Fibroblast of skin of abdomen (primary cell): ENCODE measurements around the gene CSNK1A1. TPM values are rescaled to one million over a fixed set of nuclear protein-coding genes. Genes with fewer than 3 reads are reported as not detected.
A peak's percentile ranks its signal among the peaks of the same experiment; 100 is the strongest.
"Not testable (repeated sequence)": the region's sequence is repeated elsewhere in the genome, so short reads cannot be mapped to it uniquely, and the experiment has no call there.

ENCODE experiments used
- DNase-seq: peaks from one replicate; pipeline ENCODE4 v3.0.0-alpha.2; 2013
- polyA plus RNA-seq, 2 experiments: library from polyadenylated mRNA; unstranded; fragments of 120-200 nt; gene quantifications; one replicate each; pipeline ENCODE4 v1.2.1, GENCODE V29; 2013; ENCODE audit not compliant: insufficient read length in 2 of 2

Gene CSNK1A1
- 241 TPM for polyA plus RNA-seq (2013, experiment 1 of 2; ENCODE audit: insufficient read length)
- polyA plus RNA-seq (2013, experiment 2 of 2; ENCODE audit: insufficient read length), result 245 TPM

- peak; percentile 98 for DNase-seq
These were observed at the start of gene CSNK1A1 for GRCh38 chr5:149551227-149552037. Gene CSNK1A1 (minus strand): TSS chr5:149551439. CDS start chr5:149550964, 475 bp downstream.

- no peak for DNase-seq
These were observed 49.7 kb upstream of the CSNK1A1 start for GRCh38 chr5:149600932-149601331.

- DNase-seq, result no peak
These were observed 48.1 kb upstream of the CSNK1A1 start for GRCh38 chr5:149599375-149599774.

GRCh38 chr5:149598966-149599365 lies 47.7 kb upstream of the CSNK1A1 start:
- no peak for DNase-seq

- DNase-seq, result not testable (repeated sequence)
These were observed 47.0 kb upstream of the CSNK1A1 start for GRCh38 chr5:149598234-149598633.

- DNase-seq, result no peak
These were observed 46.4 kb upstream of the CSNK1A1 start for GRCh38 chr5:149597618-149598017.

- no peak for DNase-seq
These were observed 45.5 kb upstream of the CSNK1A1 start for GRCh38 chr5:149596712-149597111.

GRCh38 chr5:149595105-149595504 lies 43.9 kb upstream of the CSNK1A1 start:
- DNase-seq, result peak; percentile 28

GRCh38 chr5:149594206-149594895 lies 43.1 kb upstream of the CSNK1A1 start:
- no peak for DNase-seq

- no peak for DNase-seq
These were observed 42.1 kb upstream of the CSNK1A1 start for GRCh38 chr5:149593370-149593769.

- DNase-seq, result no peak
These were observed 37.7 kb upstream of the CSNK1A1 start for GRCh38 chr5:149588936-149589335.

GRCh38 chr5:149586708-149587318 lies 35.6 kb upstream of the CSNK1A1 start:
- DNase-seq, result no peak

GRCh38 chr5:149585910-149586309 lies 34.7 kb upstream of the CSNK1A1 start:
- DNase-seq, result no peak

GRCh38 chr5:149584121-149584520 lies 32.9 kb upstream of the CSNK1A1 start:
- DNase-seq, result no peak

- DNase-seq, result no peak
These were observed 32.2 kb upstream of the CSNK1A1 start for GRCh38 chr5:149583394-149583793.

- no peak for DNase-seq
These were observed 30.9 kb upstream of the CSNK1A1 start for GRCh38 chr5:149581931-149582768.

- peak; percentile 38 for DNase-seq
These were observed 30.1 kb upstream of the CSNK1A1 start, which contains the start of gene ARHGEF37 for GRCh38 chr5:149581192-149581861. Gene ARHGEF37 (plus strand): TSS chr5:149581498. CDS start chr5:149597770, 16,272 bp downstream.

- no peak for DNase-seq
These were observed 29.6 kb upstream of the CSNK1A1 start for GRCh38 chr5:149580808-149581191.

GRCh38 chr5:149578896-149579295 lies 27.7 kb upstream of the CSNK1A1 start:
- DNase-seq, result no peak

GRCh38 chr5:149576021-149576420 lies 24.8 kb upstream of the CSNK1A1 start:
- no peak for DNase-seq

GRCh38 chr5:149575131-149575530 lies 23.9 kb upstream of the CSNK1A1 start:
- no peak for DNase-seq
